GM18868 (cell line): Measurements from ENCODE around the gene FAM241B.

Source experiments
- ATAC-seq: cut with Tn5 transposase; IDR thresholded peaks from one replicate; pipeline ENCODE4 v1.9.1; 2021; ENCODE audit warnings: mild to moderate bottlenecking, moderate library complexity; ENCODE audit not compliant: unreplicated experiment

Gene FAM241B

DNA sequence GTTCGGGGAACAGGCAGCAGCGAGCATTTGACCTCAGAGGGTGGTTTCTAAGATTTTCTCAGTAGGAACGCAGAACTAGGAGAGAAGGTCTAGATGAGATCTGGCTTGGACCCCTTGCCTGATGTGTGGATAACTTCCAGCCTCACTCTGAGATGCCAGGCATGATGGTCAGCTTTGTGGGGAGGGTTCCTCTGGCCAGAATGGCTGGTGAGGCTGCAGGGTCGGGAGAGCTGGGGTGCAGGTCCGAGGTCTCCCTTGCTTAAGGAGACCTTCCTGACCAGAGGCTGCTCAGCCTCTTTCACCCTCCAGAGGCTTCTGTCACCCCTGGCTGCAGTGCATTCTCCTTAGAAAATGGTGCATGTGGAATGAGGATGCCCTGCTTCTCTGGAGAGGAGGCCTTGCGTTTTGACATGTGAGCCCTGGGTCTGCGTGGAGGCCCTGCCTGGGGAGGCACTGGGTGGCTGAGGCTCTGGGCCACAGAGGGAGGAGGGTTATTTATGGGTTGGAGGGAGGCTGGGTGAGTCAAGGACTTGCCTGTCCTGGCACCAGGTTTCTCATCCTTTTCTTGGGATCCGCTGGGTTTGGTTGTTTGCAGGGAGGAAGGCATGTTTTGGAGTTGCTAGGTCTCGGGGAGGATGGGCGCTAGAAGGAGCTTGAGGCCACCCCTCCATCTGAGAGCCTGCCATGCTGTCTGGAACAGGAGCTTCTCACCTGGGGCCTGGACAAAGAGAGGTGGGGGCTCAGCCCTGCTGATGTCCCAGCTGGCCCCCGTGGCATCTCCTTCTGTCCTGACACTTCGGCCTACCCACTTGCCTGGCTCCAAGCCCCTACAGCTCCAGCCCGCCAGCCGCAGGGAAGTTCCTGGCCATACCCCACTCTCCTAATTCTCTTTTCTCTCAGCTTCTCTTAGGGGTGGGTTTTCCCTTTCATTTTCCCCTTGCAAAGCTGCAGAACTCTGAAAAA lies 3.9 kb downstream of the FAM241B start:
- ATAC-seq: no peak

DNA sequence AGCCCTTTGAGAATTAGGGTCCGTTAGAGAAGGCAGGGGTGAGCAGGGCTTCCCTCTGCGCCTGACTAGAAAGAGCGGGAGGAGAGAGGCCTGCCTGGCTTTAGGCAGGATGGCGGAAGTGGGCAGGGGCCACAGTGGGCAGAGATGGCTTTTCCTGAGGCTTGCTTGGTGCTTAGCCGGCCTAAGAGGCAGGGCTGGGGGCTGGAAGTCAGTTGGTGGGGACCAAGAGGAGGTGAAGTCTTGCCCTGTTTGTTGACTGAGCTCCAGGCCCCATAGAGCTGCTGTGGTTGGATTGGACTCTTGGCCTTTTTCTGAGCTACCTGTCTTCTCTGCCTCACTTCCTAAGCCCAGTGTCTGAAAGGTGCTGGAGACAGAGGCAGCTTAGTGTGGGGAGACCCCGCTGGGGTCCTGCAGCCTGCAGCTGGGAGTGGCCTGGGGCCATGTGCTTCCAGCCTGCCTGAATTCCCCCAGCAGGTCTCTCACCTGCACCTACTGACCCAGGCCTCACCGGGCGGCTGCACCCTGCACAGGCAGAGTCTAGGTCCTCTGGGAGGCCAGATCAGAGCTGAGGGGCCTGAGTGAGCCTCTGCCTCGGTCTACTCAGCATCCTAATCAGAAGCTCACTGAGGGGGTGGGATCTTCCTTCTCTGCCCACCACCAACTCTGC lies 4.8 kb downstream of the FAM241B start:
- ATAC-seq: no peak

DNA sequence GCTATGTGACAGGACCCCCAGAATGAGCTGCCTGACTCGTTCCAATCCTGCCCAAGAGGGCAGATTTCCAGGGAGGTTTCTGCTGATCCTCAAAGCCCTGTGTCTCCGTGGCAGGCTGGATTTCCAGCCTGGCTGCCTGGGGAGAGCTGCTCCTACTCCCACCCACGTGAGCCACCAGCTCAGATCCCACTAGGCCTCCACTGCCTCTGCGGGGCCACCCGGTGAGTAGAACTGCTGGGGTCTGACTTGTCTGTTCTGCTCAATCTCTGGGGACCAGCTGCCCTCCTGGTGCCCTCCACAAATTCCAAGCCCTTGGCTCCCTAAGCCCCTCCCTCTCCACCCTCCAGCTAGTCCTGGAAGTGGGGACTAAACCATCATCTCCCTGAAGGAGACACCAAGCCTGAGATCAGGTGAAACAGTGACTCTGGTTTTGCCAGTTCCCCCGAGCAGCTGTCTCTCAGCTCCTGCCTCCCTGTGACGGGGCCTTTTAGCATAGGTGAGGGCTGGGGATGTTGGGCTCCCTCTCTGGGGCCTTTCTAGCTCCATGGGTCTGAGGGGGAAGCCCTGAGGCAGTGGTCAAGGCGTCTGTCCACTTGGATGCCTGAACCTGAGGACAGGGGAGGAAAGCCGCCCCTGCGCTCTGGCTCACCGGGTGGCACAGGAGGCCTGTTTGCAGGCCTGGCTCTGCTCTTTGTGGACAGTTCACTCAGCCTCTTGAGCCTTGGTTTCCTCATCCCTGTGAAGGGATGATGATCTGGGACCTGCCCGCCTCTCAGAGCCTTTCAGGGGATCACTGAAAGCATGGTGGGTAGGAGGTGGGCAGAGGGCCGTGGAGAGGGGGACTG lies 5.6 kb downstream of the FAM241B start:
- no peak for ATAC-seq

DNA sequence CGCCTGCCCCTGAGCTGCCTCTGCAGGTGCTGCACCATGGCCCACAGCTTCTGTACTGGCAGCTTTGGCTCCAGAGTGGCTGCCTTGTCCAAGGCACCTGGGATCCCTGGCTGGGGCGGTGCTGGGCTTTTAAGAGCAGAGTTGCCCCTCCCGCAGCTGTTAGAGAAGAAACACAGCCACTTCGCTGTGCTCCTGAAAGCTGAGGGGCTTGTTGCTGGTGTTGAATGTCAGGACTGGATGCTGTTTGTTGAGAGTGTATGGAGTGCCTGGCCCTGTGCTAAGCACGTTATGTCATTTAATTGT lies 6.2 kb downstream of the FAM241B start:
- no peak for ATAC-seq

DNA sequence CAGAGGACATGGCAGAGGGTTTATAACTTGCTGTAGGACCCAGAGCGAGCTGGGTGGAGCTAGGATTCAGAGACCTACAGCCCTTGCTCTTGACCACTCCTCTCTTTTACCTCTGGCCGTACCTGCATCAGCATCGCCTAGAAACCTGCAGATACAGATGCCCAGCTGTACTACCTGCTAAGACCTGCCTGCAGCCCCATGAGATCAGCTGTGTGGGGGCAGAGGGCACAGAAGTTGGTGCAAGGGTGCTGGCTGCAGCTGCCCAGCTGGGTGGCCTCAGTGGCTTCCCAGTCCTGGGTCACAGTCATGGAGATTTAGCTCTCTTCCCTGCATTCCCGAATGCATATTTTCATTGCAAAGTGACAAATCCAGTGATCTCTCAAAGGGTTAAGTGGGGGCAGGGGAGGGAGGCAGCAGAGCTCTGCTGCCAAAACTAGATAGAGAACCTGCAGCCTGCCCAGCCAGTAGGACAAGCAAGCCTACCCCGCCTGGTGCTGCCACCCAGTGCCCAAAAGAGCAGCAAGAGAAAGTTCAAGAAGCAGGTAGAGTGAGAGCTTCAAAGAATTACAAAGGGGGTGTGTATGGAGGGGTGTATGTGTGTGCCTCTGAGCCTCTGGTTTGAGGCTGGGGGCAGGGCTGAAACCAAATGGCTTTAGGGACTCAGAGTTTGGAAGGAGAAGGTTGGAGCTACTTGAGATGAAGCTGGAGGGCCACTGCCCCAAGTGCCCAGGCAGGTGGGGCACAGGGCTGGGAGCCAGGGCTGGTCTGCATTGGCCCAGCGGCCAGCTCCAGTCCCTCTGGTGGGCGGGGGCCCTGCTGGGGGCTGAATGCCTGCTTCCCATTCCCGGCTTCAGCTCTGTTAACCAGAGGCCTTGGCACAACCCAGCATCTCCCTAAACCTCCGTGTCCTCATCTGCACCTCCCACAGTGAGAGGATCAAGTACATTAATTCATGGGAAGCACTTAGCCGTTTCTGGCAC lies 6.9 kb downstream of the FAM241B start:
- no peak for ATAC-seq

DNA sequence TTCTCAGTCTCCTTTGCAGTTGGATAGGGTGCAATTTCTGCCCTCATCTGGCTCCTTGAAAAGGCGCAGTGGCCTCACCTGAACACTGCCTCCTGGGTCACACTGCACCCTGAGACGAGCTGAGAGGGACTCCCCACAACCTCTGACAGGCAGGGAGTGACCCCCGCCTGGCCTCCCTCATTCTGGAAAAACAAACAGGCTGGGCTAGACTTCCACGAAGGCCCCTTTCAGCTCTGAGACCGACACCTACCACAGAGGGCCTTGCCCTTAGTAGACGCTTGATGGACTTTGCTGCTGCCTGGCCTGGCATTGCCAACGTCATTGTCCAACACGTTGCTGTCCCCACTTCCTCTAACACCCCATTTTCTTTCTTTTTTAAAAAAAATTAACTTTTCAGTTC lies 8.6 kb downstream of the FAM241B start:
- ATAC-seq: no peak

DNA sequence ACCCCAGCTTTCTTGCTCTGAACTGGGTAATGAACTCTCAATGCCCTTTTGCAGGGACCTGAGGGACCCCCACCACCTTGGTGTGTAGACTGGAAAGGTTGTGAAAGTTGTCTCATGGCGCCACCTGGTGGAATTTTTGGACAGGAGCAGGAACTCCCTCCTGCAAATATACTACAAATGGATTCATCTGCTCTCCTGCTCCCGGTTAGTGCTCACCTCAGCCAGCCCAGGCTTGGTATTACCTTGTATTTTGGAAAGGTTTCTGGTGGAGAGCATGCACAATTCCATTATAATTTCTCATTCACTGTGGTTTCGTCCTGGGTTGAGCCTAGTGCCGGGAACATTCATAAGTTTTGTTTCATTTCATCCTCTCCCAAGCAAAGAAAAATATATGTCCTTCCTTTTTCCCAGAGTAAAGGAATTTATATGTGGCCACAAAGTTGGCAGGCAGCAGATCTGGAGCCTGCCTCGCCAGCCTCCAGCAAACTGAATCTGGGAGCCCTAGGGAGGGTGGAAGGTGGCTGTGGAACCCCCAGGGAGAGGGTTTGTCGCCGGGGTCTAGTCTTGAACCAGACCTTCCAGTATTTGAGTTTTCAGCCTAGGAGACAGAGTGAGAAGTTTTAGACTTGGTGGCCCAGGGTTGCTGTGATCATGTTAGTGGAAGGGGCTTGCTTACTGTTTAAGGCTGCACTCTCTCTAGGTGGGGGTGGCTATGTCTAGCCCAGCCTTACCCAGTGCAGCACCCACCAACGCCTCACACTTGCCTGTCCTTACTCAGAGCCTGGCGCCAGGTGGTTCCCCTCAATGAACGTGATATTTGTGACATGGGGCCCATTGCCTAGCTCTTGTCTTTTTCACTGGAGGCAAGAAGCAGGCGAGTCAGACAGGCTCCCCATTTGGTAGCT lies 9.5 kb downstream of the FAM241B start:
- no peak for ATAC-seq

DNA sequence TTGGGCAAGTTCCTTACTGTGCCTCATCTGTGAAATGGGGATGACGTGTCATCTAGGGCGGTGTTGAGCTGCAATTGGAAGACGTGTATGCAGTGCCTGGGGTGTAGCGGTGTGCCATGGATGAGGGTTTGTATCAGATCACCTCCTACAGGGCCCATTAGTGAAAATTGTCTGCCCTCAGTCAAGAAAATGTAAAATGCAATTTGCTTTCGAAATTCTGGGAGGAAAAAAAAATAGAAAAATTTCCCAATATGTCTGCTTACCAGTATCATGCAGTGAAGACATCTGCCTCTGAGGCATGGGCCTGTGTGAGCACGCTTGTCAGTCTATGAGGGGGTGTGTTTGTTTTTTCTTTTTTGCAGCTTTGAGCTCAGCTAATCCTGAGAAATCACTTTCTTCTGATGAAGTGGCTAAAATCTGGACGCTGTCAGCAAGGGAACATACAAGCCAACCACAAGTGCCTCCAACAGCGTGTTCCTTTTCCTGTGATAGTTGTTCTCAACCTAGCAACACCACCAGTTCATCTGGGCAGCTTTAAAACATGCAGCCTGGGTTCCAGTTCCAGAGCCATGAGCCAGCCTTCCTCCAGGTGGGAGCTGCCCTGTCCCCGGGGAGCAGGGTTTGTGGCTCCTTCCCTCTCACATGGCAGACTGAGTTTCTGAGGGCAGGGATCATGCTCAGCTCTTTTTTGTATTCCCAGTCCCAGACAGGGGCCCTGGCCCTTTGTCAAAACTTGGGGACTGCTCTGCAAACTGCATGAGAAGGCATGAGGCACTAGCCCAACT lies 10.3 kb downstream of the FAM241B start:
- ATAC-seq: no peak

DNA sequence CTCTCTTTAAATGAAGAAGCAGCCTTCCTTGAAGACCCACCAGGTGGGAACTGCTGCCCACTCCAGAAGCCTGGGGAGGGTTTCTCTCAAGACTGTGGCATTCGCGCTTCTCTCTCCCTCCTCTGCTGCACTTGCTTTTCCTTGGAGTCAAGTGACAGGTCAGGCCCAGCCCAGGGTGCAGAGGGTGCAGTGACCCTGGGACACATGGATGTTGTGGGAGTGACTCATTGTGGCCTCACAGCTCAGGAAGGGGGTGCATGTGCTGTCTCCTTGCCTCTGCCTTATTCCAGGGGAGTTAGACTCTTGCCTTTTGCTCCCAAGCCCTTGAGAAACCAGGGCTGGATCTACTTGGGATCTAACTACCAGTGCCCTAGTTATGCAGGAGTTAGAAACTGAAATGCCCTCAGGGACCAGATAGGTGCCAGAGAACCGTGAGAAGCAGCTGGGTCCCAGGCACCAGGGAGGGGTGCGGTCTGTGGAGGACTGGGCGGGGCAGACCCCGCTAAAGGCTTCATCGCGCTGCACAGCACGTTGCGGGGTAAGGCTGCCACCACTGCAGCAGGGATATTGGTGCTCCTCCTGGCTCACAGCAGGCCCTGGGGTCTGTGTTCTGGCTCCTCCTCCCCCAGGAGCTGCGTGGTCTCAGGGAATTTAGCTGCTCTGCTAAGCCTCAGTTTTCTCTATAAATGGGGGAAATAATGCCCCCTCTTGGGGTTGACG lies 11.4 kb downstream of the FAM241B start:
- ATAC-seq: no peak

DNA sequence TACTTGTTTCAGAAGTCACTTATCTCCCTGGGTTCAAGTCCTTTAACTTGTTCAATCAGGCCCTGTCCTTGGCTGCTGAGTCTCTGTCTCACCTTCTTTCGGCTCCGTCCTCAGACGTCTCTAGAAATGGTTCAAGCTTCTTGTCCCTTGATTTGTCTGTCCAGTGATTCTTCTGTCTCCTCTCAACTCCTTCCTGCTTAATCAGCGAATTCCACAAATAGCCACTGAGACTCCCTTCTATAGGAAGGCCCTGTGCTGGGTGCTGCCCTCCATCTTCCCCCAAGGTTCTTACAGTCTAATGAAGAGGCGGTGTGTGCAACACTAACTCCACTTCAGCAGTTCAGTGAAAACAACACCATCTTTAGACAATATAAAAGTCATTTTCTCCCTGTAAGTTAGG lies 12.7 kb downstream of the FAM241B start:
- no peak for ATAC-seq

DNA sequence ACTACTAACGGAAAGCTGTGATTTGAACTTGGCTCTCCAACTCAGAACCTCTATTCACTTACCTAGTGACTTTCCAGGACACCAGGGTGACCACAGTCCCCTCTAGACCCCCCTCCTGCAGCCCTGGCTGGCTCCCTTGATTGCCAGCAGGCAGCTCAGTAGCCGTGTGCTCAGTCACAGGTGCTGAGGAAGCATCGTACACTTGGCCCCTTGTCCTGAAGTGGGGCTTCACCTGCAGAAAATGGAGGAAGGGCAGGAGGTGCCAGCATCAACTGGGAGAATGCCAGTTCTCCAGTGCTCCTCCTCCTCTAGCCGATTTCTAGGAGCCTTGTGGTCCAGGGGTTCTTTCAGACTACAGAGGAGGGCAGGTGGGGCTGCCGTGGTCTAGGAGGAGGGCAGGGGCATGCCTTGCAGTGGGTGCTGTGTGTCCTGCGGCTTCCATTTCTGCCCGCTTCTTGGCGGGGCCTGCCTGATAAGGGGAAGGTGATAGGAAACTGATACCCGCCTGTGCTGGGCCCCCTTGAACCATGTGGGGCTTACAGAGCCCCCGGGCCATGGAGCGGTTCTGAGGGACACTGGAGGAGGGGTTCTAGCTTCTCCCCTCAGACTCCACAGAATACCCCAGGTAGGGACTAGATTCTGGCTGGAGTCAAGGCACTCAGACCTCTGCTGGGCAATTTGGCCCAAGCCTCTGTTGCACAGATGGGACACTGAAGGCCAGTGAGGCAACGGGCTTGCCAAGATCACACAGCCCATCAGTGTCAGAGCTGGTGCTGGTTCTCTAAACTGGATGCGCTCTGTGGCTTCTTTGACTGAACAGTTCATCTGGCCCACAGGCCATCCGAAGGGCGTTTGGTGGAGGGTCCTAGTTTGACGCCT lies 14.0 kb downstream of the FAM241B start:
- no peak for ATAC-seq

DNA sequence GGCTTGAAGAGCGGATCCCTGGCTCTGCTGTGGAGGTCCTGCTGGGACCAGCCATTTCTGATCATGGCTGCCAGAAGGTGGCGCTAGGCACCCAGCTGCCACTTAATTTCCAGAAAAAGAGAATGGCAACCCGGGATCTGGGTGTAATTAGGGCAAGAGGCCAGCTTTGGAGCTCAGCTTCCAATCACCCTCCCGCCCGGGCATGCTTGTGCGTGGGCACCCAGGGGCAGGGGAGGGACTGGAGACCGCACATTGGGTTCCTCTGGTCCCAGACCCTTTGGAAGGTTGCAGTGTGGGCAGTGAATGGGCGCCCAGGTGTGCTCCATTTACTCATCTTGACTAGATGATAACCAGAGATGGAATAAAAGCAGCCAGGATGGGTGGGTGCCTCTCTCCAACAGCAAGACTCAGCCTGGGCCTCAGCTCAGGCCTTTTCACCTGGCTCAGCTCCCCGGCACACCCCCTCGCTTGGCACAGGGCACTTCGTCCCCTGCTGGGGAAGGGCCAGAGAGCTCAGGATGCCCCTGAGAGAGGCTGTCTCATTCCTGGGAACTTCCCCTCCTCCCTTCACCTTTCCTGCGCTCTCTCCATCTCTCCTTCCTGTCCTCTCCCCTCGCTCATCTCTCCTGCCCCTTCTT lies 14.7 kb downstream of the FAM241B start:
- ATAC-seq: no peak

DNA sequence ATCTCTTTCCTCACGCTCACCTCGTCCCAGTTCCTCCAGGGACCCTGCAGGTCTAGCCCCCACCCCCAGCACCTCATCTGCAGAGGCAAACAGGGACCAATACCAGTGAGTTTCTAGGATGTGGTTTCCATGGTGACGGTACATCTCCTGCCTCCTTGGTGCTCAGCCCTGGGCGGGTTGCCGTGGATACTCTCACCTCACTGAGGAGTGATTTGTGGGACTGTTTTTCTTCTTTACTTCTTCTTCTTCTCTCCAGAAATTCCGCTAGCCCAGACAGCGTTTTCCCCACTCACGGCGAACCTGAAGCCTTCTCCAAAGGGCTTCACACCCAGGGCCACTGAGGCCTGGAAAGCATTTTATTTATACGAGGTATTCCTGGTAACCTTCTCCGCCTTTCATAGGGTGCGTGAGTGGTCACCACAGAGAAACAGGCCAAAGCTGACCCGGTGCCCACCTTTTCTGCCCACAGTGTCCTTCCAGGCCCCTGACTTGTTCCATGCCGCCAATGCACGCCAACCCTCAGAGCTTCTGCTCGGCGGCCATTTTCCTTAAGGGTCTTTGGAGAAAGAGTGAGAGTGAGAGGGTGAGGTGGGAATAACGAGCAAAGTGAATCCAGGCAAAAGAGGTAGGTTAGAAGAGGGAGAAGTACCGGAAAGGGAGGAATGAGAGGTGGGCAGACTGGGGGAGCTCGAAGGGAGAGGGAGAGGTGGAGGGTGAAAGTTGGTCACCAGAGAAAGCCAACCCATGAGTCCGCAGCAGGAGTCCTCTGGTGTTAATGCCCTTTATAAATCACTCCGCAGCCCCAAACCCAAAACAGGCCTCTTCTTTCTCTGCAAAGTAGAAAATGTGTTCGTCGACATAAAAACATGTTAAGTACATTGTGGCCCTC lies 15.5 kb downstream of the FAM241B start:
- ATAC-seq: no peak

DNA sequence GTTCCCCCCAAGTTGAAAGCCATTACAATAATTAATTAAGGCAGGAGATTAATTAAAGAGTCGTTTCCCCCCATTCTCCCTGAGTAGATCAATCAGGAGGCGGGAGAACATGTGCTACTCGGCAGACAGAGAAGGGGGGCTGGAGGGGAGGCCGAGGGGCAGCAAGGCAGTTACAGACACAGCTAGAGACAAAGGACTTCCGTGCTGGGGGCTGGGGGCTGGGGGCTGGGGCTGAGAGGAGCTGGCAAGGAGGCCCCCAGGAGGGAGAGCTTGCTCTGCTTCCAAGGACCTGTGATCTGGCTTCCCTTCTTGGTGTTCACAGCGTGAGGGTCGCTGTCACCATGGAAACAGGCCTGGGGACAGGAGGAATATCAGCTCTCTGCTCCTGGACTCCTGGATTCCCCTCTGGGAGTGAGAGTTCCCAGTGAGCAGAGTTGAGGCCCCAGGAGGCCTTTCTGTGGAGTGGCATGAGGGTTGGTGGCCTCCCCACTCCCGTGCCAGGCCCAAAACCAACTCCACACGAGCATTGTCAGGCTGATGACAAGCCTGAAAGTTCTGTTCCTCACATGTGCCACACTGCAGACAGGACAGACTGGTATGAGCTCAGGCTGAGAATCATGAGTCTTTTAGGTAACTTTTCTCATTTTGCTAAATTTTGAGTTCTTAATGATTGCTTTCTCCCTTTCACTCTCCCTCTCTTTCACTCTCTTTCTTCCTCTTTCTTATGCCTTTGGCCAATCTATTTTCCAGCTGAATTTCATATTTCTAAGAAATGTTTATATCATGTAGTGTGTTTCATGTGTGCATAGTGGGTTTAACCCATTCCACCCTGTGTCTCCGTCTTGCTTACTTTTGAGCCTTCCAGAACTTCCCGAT lies 16.4 kb downstream of the FAM241B start:
- ATAC-seq: no peak

DNA sequence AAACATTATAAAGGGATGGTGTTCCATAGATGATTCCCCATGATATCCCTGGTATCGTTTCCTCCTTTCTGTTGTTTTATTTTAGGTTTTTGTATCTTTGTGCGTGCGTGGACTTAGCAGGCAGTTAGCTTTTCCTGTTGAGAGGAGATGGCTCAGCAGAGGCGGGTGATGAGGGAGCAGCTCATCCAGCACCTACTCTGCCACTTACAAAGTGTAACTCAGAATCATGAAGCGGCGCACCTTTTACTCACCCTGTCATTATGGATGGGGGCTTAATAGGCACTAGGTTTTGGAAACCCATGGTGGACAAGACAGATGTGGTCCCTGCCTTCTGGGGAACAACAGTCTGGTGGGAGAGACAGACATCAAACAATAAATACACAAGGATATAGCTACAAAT lies 17.1 kb downstream of the FAM241B start:
- no peak for ATAC-seq
